Skin epidermis (tissue), 12 donors: ENCODE data around the gene TUBA8.
"Not testable (repeated sequence)": the region's sequence is repeated elsewhere in the genome, so short reads cannot be mapped to it uniquely, and the experiment has no call there.

ENCODE experiments used
- H3K27ac ChIP-seq, 21 experiments: fragments of 200-600 bp; sonication (generic) in 11 of 21; one replicate each; pipeline ENCODE4 v1.5.0; 2020; ENCODE audit warnings: mild to moderate bottlenecking in 3 of 21, inconsistent platforms in 2 of 21, moderate library complexity in 2 of 21
- H3K4me3 ChIP-seq, 7 experiments: fragments of 200-600 bp; sonication (generic) in 2 of 7; one replicate each; pipeline ENCODE4 v1.5.0; 2020; ENCODE audit warnings: inconsistent platforms in 2 of 7, mild to moderate bottlenecking in 2 of 7, moderate library complexity in 1 of 7

The TUBA8 gene

DNA sequence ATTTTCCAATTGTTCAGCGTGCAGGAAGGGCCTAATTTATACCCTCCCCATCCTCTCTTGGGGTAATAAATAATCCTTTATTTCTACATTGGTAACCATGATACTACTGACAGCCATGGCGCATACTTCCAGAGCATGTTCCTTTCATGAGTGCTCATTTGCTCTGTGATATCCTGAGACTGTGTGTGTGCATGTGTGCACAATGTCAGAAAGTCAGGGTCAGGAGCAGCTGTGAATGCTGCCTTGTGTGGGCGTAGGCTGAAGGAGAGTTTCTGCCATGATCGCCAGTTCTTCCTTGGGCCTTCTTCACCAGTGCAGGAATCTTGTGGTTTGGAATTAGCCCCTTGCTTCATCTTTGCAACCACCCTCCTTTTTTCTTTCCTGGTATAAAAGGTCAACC, 10.2 kb downstream of the TUBA8 start:
- no peak overlapping the region for H3K27ac ChIP-seq
- H3K4me3 ChIP-seq, result no peak overlapping the region

GRCh38 chr22:18121506-18121905, 10.9 kb downstream of the TUBA8 start:
- H3K4me3 ChIP-seq, result no peak overlapping the region

GRCh38 chr22:18121954-18122554, 11.4 kb downstream of the TUBA8 start:
- H3K4me3 ChIP-seq, result no peak overlapping the region

More at GRCh38 chr22:18121506-18121905, 10.9 kb downstream of the TUBA8 start:
- no peak overlapping the region for H3K27ac ChIP-seq

GRCh38 chr22:18123476-18124025, 12.9 kb downstream of the TUBA8 start:
- H3K27ac ChIP-seq, H3K4me3 ChIP-seq: not testable (repeated sequence)

More at GRCh38 chr22:18121954-18122554, 11.4 kb downstream of the TUBA8 start:
- H3K27ac ChIP-seq, result no peak overlapping the region

- no peak overlapping the region for H3K4me3 ChIP-seq
- no peak overlapping the region for H3K27ac ChIP-seq
Measured at GRCh38 chr22:18126606-18127005, 16.0 kb downstream of the TUBA8 start.

DNA sequence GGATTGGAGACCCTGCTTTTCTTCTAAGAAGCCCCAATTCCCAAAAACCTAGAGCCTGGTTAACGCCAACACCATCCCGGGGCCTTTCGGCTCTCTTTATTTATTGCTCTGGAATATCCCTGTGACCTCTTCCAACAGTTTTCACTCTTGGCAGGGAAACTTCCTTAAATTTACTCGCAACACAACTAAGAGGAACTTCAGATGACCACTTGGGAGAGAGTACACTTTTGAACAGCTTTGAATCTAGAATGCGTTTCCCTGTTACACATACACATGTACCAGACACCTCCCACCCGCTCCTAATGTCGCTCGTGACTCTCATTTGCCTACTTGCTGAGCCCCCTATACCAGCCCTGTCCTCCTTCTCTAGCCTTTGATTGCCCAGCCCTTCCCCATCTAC, 19.4 kb downstream of the TUBA8 start:
- H3K4me3 ChIP-seq, result no peak overlapping the region
- no peak overlapping the region for H3K27ac ChIP-seq

DNA sequence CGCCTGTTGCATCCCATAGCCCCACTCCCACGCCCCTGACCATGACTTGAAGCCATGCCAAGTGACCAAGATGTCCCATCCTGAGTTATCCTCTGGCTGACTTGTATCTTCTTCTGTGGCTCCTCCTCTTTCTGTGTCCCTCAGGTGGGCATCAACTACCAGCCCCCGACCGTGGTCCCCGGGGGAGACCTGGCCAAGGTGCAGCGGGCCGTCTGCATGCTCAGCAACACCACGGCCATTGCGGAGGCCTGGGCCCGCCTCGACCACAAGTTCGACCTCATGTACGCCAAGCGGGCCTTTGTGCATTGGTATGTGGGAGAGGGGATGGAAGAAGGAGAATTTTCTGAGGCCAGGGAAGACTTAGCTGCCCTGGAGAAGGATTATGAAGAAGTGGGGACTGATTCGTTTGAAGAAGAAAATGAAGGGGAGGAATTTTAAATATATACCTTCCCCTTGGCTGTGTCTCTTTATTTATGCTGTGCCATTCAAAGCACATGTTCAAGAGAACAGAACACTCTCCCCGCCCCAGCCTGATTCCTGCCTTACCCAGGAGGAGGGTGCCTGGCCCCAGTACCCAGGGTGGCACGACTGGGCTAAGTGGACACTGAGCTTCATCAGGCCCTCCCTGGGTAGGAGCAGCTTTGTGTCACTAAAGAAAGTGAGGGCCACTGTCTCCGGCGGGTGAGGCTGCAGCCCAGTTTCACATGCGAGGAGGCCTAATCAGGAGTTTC, 20.3 kb downstream of the TUBA8 start:
- H3K27ac ChIP-seq, result no peak overlapping the region
- no peak overlapping the region for H3K4me3 ChIP-seq

DNA sequence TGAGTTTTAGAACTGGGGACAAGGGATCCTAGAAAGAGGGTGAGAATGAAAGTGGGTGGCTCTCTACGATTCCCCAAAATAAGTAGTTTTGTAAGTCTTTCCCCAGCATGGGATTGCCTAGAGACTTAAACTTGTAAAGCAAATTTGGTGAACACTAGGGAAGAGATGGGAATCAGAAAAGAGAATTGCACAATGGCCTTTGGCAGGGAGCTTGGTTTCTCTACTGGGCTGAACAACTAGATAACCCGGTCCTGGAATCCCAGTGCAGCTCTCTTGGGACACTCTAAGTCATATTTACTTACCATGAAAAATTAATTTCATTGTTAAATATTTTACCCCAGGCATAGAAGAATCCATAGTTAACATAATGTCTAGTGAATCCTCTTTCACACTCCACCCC, 22.8 kb downstream of the TUBA8 start:
- H3K4me3 ChIP-seq, result no peak overlapping the region
- H3K27ac ChIP-seq, result peak overlapping the region in 2 of 21 experiments; percentile 16 to 31

DNA sequence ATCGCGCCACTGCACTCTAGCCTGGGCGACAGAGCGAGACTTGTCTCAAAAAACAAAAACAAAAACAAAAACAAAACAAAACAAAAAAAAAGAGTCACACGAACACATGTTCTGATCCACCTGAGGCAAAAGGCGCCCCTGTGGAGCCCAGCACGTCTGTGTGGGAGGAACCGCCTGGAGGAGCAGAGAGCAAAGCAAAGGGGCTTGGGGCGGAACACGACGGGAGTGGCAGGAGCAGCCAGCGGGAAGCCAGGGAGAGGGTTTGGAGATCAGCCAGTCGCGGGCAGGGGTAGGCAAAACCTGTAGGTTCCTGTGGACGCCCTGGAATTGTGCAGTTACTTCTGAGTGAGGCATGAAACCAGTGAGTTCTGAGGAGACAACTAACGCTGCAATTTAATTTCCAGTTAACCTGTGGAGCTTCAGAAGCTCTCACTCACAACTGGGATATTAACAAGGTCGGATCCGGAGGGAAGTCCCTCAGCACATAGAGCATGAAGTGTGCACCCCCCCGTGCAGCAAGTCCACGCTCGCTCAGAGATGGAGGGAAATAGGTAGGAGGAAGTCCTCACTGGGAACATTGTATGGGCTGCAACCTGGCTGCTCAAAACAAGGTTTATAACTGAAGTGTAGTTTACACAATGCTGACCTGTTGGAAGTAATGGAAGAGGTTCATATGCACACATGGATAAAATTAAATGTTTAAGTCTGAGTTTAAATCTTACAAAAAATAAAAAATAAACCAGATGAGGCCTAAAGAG, 26.1 kb downstream of the TUBA8 start:
- no peak overlapping the region for H3K27ac ChIP-seq
- H3K4me3 ChIP-seq, result no peak overlapping the region

DNA sequence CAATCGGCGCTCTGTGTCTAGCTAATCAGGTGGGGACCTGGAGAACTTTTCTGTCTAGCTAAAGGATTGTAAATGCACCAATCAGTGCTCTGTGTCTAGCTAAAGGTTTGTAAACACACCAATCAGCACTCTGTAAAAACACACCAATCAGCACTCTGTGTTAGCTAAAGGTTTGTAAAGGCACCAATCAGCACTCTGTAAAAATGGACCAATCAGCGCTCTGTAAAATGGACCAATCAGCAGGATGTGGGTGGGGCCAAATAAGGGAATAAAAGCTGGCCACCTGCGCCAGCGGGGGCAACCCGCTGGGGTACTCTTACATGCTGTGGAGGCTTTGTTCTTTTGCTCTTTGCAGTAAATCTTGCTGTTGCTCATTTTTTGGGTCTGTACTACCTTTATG, 30.4 kb downstream of the TUBA8 start:
- not testable (repeated sequence) for H3K27ac ChIP-seq, H3K4me3 ChIP-seq

DNA sequence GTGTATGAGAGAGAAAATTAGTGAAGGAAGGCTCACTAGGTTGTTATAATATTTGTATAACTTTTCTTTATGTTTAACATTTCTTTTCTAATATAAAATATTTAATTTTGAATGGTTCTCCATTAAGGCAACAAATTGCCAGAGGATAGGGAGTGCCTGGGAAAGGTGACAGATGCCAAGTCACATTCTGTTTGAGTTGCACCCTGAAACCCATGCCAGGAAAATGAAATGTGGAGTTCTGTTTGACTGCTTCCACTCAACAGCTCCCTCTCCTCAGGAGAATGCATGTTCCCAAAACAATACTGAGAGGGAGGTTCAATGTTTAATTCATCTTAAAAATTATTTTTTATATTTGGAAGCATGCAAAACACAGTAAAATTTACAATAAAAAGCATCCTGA, 33.5 kb downstream of the TUBA8 start:
- Histone ChIP-seq H3K4me3 (no peak overlapping the region), H3K27ac (no peak overlapping the region)

DNA sequence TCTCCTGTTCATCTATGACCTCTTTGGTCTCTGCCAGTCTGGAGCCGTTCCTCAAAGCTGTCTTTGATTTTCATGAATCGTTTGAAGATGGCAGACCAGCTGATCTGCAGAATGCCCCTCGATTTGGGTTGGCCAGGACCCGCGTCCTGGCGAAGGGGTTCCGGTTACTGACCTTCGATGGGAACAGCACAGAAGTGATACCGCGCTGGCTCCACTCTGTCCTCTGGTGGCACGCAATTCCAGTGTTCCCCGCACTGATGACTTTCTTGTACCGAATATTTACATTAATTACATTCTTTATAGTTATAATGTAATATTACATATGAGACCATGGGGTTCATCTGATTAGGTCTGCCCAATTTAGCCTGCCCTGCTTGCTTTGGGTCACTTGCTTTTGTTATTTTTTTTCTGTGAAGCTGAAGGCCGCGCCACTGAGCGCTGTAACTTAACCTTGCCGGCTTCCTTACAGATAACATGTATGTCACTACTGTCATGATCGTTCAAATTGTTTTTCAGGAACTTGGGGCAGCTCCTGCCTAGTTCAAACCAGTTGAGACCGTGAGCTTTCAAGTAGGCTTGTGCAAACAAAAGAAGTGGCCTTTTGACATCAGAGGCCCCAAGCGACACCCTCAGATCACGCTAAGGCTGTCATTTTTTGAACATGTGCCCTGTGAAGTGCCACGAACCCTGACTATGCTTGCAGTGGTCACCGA, 35.2 kb downstream of the TUBA8 start:
- H3K4me3 ChIP-seq, result no peak overlapping the region
- no peak overlapping the region for H3K27ac ChIP-seq

- Histone ChIP-seq H3K4me3 (no peak overlapping the region), H3K27ac (no peak overlapping the region)
Measured at GRCh38 chr22:18146389-18146753, 35.8 kb downstream of the TUBA8 start.

DNA sequence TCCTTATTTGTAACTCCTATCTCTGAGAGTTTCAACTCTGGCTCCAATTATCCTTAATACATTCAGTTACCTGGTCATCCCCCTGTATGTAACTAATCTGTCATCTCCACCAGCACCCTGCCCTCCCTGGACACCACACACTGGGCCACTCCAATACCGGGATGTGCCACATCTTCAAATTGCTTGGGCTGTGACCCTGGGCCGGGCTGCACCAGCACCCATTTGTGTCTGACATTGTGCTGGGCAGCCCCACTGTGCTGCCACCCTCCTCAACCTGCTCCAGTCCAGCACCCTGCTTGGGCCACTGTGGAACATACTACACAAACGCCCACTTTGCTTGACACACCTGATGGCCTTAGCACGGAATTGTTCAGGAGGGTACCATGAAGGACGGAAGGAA, 37.2 kb downstream of the TUBA8 start:
- H3K27ac ChIP-seq, result peak overlapping the region in 1 of 21 experiments; percentile 17

DNA sequence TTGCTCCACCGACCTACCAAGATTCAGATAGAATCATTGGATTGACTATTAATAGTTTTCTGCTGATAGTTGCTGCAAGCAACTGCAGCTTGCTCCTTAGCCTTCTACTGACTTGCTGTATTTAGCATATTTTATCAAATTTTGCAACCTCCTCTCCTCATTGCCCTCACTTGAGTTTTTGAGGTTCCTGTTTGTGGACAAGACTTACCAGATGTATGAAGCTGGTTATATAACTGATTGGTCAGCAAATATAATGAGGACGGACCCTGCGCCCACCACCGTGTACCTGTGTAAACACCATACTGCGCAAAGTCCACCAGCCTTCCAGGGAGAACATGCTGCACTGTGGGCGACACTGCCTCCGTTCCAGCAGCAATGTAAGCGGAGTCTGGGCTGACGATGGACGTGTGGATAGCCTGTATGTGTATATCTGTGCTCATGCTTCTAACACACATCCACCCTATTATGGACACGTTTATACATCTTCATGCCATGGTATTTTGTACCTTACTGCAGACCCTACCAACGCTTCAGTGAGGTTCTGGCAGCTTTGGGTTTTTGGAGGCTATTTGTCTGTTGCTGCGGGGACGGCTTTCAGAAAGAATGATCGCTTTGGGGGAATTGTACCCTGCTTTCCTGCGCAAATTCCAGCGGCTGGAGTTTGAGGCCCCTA, 37.8 kb downstream of the TUBA8 start:
- H3K27ac ChIP-seq, result peak overlapping the region in 1 of 21 experiments; percentile 17

More for the DNA sequence above, 37.2 kb downstream of the TUBA8 start:
- no peak overlapping the region for H3K4me3 ChIP-seq

DNA sequence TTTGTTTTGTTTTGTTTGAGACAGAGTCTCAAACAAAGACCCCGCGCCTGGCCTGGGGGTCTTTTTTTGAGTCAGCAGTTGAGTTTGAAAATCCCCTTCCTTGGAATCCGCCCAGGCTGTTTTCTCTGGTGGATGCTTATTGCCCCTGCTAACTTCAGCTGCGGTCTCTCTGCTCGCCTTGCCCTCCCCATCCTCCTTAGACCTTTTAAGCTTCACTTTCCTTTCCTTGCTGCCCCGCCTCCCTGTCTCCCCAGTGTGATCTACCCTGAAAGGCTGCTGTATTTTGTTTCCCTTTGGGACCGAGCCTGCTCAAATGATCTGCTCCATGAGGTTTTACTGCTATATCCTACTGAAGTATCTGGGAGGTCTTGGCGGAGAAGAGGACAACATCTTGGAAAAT, 41.9 kb downstream of the TUBA8 start:
- Histone ChIP-seq H3K27ac (no peak overlapping the region), H3K4me3 (no peak overlapping the region)

More for the DNA sequence above, 37.8 kb downstream of the TUBA8 start:
- no peak overlapping the region for H3K4me3 ChIP-seq

DNA sequence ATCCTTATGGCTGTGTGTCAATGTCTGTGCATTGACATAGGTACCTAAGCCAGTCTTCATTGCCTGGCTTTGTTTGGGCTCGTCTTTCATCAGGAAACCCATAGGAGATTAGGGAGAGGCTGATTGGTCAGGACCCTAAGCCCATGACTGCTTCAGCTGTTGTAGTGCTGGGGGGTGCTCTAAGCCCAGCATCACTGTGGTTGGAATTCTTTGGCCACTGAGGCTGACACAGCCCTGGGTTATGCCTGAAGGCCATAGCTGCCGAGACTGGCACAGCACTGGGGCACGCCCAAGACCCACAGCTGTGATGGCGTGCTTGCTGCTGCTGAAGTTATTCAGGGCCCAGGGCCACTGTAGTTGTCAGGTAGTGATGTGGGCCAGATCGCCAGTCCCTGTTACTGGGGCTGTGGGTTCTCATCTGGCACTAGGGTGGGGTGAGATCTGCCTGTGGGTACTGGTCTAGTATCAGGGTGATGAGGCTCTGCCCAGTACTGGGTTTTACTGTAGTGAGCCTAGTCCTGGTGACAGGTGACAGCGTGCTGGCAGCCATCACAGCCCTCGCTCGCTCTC, 44.3 kb downstream of the TUBA8 start:
- Histone ChIP-seq H3K4me3 (no peak overlapping the region), H3K27ac (no peak overlapping the region)

GRCh38 chr22:18155546-18155945, 44.9 kb downstream of the TUBA8 start:
- H3K27ac ChIP-seq, H3K4me3 ChIP-seq: not testable (repeated sequence)
